ENCODE measurements around the gene MRO. TPM values are rescaled to one million over a fixed set of nuclear protein-coding genes. Genes with fewer than 3 reads are reported as not detected.

Gene MRO
- total and polyA plus RNA-seq, 2 of the 8 experiments (the other 6 are each of a cell fraction or from before 2014, with no cell fraction given), result 0.65 to 1.0 TPM

- Histone ChIP-seq H2BK15ac (ENCODE audit: low read length) (no peak overlapping the region), H2AK5ac (ENCODE audit: low read depth, low read length) (no peak overlapping the region), H2BK12ac (ENCODE audit: low read depth, low read length) (no peak overlapping the region), H3K36me3 (ENCODE audit: control insufficient read depth in 2 of 4, insufficient read depth in 4 of 4, low read length in 3 of 4) (no peaks in the 10 kb centered on the region), H3K23ac (ENCODE audit: insufficient read length) (no peak overlapping the region), H3K23me2 (ENCODE audit: low read depth, low read length) (no peaks in the 10 kb centered on the region), H3K4me1 (replicated peaks in 1 of 4; ENCODE audit: control insufficient read depth in 3 of 4, insufficient read depth in 4 of 4, low read length in 3 of 4) (no peaks in the 10 kb centered on the region; a peak in 1 of 7 replicates), H2BK20ac (ENCODE audit: low read length) (no peak overlapping the region), H4K91ac (replicated peaks; ENCODE audit: insufficient read length, low read length) (no peak overlapping the region), H3K14ac (ENCODE audit: insufficient read length) (no peak overlapping the region), H3K56ac (replicated peaks; ENCODE audit: insufficient read length, low read depth, low read length) (no peak overlapping the region), H3K27ac (ENCODE audit: low read depth, low read length) (no peak overlapping the region), H3K4ac (replicated peaks; ENCODE audit: insufficient read length, low read depth, low read length) (no peak overlapping the region), H3K79me1 (ENCODE audit: low read depth, low read length) (no peaks in the 10 kb centered on the region), H3K18ac (ENCODE audit: extremely low read depth, low read length) (no peak overlapping the region), H4K5ac (ENCODE audit: insufficient read length, low read depth, low read length) (no peak overlapping the region), H2AFZ (ENCODE audit: low read length) (no peak overlapping the region), H3K79me2 (ENCODE audit: control insufficient read depth in 1 of 2, insufficient read depth in 2 of 2, low read length in 2 of 2) (no peaks in the 10 kb centered on the region), H3K4me3 (ENCODE audit: extremely low read depth in 1 of 4, insufficient read depth in 2 of 4, low read depth in 3 of 4, low read length in 4 of 4) (no peak overlapping the region), H4K20me1 (replicated peaks in 1 of 2; ENCODE audit: control insufficient read depth in 1 of 2, insufficient read depth in 2 of 2, low read length in 2 of 2) (no peaks in the 10 kb centered on the region), H4K8ac (ENCODE audit: extremely low read depth, insufficient read depth, low read length) (no peak overlapping the region), H3K4me2 (ENCODE audit: insufficient read depth in 1 of 2, low read depth in 2 of 2, low read length in 2 of 2) (no peak overlapping the region), H3K9me3 (ENCODE audit: insufficient read depth in 2 of 2, low read depth in 1 of 2, low read length in 1 of 2) (no peaks in the 10 kb centered on the region), H2BK5ac (ENCODE audit: low read depth, low read length) (no peak overlapping the region), H3K9ac (replicated peaks in 1 of 4; ENCODE audit: extremely low read depth in 1 of 4, low read depth in 3 of 4, low read length in 3 of 4) (no peak overlapping the region), H3K27me3 (replicated peaks in 1 of 4; ENCODE audit: control insufficient read depth in 3 of 4, extremely low read depth in 1 of 4, insufficient read depth in 3 of 4, low read length in 3 of 4) (no peaks in the 10 kb centered on the region), H2BK120ac (replicated peaks; ENCODE audit: low read depth, low read length) (no peak overlapping the region)
- POLR2A ChIA-PET (ENCODE audit: partially characterized antibody), result no interaction called here
- CTCF ChIA-PET (ENCODE audit: partially characterized antibody), result interaction anchor here (0.5 to 0.6 kb wide), 2 partner anchors 14 to 258 kb away, joined by 3 read pairs; no protein-coding TSS in a partner anchor
- TF ChIP-seq, protein P1, sequence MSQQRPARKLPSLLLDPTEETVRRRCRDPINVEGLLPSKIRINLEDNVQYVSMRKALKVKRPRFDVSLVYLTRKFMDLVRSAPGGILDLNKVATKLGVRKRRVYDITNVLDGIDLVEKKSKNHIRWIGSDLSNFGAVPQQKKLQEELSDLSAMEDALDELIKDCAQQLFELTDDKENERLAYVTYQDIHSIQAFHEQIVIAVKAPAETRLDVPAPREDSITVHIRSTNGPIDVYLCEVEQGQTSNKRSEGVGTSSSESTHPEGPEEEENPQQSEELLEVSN (IDR thresholded peaks at IDR 0.05), result no peak
- TF ChIP-seq RBBP5 (IDR thresholded peaks at IDR 0.05; ENCODE audit: borderline replicate concordance, low read depth, low read length) (no peak), CREB1 (IDR thresholded peaks at IDR 0.05) (no peak), CBX5 (IDR thresholded peaks at IDR 0.05; ENCODE audit: low read depth, low read length) (no peak), CHD2 (IDR thresholded peaks at IDR 0.05; ENCODE audit: low read length) (no peak), TBP (IDR thresholded peaks at IDR 0.05; ENCODE audit: low read depth, low read length) (no peak), ASH2L (IDR thresholded peaks at IDR 0.05; ENCODE audit: low read length) (no peak)
- FAIRE-seq, result no peak
- 94% methylated on average over 5 of the region's 5 CpGs; no CpG with 5 or more reads in 1 of the 2 experiments for whole genome bisulfite sequencing, 2 experiments (ENCODE audit: extremely low coverage in 1 of 2, insufficient coverage in 1 of 2, insufficient read length in 1 of 2, insufficient replicate concordance in 2 of 2, low coverage in 1 of 2, low lambda C conversion rate in 2 of 2, missing lambda C conversion rate in 1 of 2)
- DNase-seq (ENCODE audit: low read depth in 1 of 2, low spot score in 2 of 2), result no peak
Measured at GRCh38 chr18:50792885-50793284, 26.9 kb downstream of the MRO start.
